Body of pancreas (tissue), 4 donors: ENCODE data around the gene GAL3ST1.

Experiments used
- POLR2A ChIP-seq, 3 donors: fragments of 450-650 bp; IDR thresholded peaks; one replicate each; pipeline ENCODE4 v1.6.1; 2016; ENCODE audit warnings: antibody characterized with exemption in 3 of 3, mild to moderate bottlenecking in 2 of 3
- TF ChIP-seq, protein P1 (sequence below), 7 experiments: fragments of 450-650 bp in 4 of 7; fragments of 200-600 bp in 3 of 7; sonication (generic) in 3 of 7; IDR thresholded peaks; one replicate each; pipeline ENCODE4 v1.5.1; 2016 to 2019; ENCODE audit warnings: antibody characterized with exemption in 7 of 7

DNA sequence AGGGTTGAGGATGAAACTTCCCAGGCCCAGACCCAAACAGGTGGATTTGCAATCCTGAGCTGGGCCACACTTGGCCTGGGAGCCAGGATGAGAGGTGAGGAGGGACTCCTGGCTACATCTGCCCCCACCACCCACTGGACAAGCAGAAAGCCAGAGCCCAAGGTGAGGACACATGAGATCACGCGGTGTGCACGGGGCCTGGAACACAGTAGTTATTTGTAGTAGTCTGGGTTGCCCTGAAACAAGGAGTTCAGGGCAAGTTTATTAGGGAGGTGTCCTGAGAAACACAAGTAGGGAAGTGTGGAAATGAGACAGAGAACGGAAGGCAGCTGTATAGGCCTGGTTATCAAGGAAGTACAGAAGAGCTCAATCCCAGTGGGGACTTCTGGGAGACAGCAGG, 27.3 kb downstream of the GAL3ST1 start:
- TF ChIP-seq POLR2A (IDR thresholded peaks at IDR 0.05) = no peak
- TF ChIP-seq, protein P1, sequence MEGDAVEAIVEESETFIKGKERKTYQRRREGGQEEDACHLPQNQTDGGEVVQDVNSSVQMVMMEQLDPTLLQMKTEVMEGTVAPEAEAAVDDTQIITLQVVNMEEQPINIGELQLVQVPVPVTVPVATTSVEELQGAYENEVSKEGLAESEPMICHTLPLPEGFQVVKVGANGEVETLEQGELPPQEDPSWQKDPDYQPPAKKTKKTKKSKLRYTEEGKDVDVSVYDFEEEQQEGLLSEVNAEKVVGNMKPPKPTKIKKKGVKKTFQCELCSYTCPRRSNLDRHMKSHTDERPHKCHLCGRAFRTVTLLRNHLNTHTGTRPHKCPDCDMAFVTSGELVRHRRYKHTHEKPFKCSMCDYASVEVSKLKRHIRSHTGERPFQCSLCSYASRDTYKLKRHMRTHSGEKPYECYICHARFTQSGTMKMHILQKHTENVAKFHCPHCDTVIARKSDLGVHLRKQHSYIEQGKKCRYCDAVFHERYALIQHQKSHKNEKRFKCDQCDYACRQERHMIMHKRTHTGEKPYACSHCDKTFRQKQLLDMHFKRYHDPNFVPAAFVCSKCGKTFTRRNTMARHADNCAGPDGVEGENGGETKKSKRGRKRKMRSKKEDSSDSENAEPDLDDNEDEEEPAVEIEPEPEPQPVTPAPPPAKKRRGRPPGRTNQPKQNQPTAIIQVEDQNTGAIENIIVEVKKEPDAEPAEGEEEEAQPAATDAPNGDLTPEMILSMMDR (IDR thresholded peaks at IDR 0.05) = no peak
